GM19397 (cell line): ENCODE results near the gene AKIRIN2.

Experiments
- ATAC-seq: cut with Tn5 transposase; IDR thresholded peaks from one replicate; pipeline ENCODE4 v1.9.1; 2021; ENCODE audit warnings: mild to moderate bottlenecking, moderate library complexity; ENCODE audit not compliant: unreplicated experiment

The AKIRIN2 gene

GRCh38 chr6:87658516-87658915 lies 43.5 kb downstream of the AKIRIN2 start:
- no peak for ATAC-seq

GRCh38 chr6:87656857-87657256 lies 45.2 kb downstream of the AKIRIN2 start:
- ATAC-seq, result no peak

GRCh38 chr6:87655824-87656223 lies 46.2 kb downstream of the AKIRIN2 start:
- no peak for ATAC-seq

- no peak for ATAC-seq
Observed at GRCh38 chr6:87654875-87655454, 47.1 kb downstream of the AKIRIN2 start.

GRCh38 chr6:87654122-87654521 lies 47.9 kb downstream of the AKIRIN2 start:
- ATAC-seq, result no peak

- ATAC-seq, result no peak
Observed at GRCh38 chr6:87653074-87653962, 48.7 kb downstream of the AKIRIN2 start.

GRCh38 chr6:87645080-87645479 lies 57.0 kb downstream of the AKIRIN2 start:
- ATAC-seq, result no peak

GRCh38 chr6:87641065-87641692 lies 60.9 kb downstream of the AKIRIN2 start:
- ATAC-seq, result no peak

- no peak for ATAC-seq
Observed at GRCh38 chr6:87639373-87639772, 62.7 kb downstream of the AKIRIN2 start.

GRCh38 chr6:87637106-87637505 lies 64.9 kb downstream of the AKIRIN2 start:
- ATAC-seq, result no peak

GRCh38 chr6:87636315-87636714 lies 65.7 kb downstream of the AKIRIN2 start:
- ATAC-seq, result no peak

- no peak for ATAC-seq
Observed at GRCh38 chr6:87633851-87634250, 68.2 kb downstream of the AKIRIN2 start.

GRCh38 chr6:87630746-87631145 lies 71.3 kb downstream of the AKIRIN2 start:
- ATAC-seq, result no peak

GRCh38 chr6:87628881-87629280 lies 73.2 kb downstream of the AKIRIN2 start:
- ATAC-seq, result no peak

GRCh38 chr6:87628424-87628823 lies 73.6 kb downstream of the AKIRIN2 start:
- ATAC-seq, result no peak
